GM21737 (cell line): ENCODE data around the gene TRIM10.

Experiments
- ATAC-seq: cut with Tn5 transposase; IDR thresholded peaks from one replicate; pipeline ENCODE4 v1.9.1; 2021; ENCODE audit warnings: mild to moderate bottlenecking, moderate library complexity; ENCODE audit not compliant: unreplicated experiment

Gene TRIM10, protein sequence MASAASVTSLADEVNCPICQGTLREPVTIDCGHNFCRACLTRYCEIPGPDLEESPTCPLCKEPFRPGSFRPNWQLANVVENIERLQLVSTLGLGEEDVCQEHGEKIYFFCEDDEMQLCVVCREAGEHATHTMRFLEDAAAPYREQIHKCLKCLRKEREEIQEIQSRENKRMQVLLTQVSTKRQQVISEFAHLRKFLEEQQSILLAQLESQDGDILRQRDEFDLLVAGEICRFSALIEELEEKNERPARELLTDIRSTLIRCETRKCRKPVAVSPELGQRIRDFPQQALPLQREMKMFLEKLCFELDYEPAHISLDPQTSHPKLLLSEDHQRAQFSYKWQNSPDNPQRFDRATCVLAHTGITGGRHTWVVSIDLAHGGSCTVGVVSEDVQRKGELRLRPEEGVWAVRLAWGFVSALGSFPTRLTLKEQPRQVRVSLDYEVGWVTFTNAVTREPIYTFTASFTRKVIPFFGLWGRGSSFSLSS

DNA sequence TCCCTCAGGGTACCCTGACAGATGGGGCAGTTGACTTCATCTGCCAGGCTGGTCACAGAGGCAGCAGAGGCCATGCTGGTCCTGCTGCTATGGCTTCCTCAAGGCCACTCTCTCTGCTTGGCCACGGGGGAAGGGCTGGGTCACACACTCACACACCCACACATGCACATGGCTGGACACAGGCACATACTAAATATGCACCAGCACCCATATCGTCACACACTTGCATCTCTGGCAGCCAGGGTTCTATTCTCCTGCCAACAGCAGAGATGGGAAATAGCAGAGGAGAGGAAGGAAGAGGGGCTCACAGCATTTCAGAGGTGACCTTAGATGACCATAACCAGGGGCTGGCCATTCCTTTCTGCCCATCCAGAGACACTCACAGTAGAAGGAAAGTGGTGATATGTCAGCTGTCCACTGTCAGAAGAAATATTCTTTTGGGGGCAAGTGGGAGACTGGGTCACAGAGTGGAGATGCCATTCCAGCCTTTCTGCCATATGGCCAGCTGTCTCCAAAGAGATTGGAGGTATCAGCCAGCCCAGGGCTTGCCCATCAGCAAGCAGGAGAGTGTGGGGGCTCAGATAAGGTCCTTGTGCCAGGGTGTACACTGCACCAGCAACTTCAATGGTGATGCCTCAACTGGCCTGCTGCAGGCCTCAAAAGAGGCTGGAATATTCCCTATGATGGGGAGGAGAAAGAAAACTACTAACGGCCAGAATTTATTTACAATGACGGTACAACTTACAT, at the start of gene TRIM10:
Gene TRIM10 (minus strand): TSS at position 427 of the 747 bp plus-strand sequence. CDS start 353 bp downstream, at position 74.
- ATAC-seq = no peak

DNA sequence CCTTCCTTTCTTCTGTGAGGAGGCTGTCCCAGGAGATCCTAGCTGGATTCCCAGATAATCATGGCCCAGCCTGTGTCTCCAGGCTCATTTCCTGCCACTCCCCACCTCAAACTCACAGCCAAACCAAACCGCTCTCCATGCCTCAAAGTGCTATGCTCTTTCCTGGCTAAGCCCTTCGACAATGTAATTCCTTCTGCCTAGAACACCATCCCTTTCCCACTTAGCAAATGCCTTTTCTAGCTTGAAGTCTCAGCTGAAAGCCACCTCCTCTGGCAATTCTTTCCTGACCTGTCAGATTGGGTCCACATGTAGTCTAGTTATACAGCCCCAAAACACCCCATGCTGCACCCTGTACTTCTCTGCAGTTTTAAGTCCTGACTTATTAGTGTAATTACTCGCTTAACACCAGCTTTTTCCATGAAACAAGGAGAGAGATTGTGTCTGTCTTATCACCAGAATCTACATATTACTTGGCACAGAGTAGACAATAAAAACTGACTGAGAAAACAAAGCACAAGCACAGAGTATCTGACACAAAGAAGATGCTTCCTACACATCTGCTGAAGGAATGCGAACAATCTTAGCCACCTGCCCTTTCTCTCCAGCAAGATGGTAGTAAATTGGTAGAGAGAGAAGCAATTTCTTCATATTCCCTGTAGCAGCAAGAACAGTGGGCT, 46.7 kb upstream of the TRIM10 start:
- ATAC-seq = no peak

DNA sequence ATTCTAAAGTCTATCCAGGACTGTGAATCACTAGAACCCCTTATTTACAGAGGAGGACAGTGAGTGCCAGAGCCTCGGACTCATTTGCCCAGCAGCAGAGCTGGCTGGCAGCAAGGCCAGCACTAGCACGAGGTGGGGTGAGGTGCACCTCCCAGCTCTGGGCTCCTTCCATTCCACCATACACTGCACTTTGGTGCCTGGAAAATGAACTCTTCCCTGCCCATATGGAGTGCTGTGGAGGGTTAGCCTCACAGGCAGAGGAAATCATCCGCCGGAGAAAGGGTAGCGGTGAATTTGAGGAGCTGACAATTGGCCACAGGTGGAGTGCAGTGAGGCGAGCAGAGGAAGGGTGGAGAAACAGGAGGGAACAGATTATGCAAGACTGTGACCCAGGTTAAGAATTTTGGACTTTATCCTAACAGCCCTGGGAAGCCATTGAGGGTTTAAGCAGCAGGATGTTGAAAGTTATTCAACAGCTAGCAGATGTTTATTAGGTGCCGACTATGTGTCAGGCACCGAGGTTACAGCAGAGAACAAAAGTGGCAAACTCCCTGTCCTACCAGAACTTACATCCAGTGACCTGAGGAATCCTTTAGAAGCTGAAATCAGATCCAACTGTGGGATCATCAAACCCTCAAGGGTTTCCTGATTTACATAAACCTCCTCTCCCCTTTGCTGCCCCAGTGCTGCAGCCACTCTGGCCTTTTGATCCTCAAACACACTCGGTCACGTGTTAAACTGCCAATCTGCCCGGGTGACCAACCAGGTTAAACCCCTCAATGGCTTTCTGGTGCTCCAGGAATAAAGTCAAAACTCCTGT, 46.0 kb upstream of the TRIM10 start:
- no peak for ATAC-seq

DNA sequence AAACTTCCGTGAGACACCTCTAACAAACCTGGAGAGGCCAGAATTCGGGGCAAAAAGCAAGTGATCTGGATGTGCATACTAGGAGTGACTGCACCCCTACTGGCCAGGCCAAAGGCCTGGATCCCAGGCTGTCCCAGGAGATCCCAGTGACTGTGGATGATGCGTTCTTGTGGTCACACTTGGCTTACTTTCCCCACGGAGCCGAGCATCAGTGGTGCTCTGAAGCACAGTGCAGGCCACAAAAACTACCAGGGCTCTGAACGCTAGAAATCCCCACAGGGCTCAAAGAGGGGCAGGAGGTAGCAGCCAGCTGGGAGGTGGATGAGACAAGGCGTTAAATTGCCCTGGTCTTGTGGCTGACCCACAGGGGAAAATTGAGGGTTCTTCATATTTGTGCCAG, 45.1 kb upstream of the TRIM10 start:
- ATAC-seq = no peak

DNA sequence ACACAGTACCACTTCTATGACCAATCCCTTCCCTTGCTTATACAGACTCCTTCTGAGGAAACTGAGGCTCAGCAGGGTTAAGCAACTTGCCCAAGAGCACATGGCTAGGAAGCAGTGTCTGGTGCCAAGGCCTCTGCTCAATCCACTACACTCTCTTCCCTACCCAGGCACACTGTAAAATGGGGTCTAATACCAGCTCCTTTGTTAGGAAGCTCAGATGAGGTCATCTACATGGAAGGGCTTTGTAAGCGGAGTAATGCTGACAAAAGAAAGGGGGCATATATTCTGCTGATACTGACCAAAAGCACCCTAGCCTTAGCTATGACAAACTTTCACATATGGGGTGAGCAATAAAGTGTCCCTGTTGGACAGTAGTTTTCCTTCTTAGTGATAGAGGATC, 43.1 kb upstream of the TRIM10 start:
- ATAC-seq = no peak

DNA sequence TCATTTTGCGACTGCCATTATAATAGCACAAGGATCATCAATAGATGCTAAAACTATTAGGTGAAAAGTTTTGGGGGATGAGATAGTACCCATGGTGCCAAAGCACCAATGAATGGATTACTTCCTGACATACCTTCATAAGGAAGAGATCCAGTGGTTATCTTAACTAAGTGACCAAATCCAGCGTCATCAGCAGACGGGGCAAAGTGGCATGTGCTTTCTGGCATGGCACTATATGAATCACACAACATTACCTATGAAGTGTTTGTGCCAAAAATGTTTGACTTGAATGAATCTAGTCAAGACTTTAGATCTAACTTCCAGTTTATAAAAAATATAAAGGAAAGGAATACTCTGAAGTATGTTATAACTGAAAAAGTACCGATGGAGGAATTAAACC, 41.4 kb upstream of the TRIM10 start:
- ATAC-seq = no peak

DNA sequence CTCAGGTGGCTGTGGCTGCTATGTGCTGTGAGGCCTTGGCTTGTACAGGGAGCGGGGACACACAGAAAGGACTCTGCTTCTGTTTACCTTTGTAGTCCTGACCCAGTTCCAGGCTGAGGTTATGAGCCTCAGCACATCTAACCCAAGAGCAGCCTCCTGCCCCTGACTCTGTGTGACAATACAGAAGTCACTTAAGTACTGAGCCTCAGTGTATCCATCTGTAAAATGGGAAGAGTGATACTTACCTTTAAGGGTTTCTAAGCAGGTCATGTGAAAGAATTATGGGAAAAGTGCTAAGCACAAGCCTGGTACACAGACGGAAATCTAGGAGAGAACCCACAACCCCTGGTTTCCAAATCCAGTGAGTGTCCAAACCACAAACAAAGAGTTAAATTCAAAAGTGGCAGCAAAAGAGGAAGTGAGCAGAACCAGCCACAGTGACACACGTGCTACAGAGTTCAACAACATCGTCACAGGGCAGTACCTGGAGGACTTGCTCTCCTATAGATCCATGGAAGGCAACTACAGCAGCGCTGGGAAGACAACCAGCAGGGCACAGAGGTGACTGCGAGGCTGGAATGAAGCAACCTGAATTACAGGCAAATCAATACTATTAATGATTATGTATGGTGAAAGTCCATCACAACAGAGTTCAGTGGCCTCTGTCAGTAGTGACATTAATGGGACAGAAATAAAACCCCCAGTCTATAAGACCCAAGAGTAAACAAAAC, 39.7 kb upstream of the TRIM10 start:
- ATAC-seq = no peak

DNA sequence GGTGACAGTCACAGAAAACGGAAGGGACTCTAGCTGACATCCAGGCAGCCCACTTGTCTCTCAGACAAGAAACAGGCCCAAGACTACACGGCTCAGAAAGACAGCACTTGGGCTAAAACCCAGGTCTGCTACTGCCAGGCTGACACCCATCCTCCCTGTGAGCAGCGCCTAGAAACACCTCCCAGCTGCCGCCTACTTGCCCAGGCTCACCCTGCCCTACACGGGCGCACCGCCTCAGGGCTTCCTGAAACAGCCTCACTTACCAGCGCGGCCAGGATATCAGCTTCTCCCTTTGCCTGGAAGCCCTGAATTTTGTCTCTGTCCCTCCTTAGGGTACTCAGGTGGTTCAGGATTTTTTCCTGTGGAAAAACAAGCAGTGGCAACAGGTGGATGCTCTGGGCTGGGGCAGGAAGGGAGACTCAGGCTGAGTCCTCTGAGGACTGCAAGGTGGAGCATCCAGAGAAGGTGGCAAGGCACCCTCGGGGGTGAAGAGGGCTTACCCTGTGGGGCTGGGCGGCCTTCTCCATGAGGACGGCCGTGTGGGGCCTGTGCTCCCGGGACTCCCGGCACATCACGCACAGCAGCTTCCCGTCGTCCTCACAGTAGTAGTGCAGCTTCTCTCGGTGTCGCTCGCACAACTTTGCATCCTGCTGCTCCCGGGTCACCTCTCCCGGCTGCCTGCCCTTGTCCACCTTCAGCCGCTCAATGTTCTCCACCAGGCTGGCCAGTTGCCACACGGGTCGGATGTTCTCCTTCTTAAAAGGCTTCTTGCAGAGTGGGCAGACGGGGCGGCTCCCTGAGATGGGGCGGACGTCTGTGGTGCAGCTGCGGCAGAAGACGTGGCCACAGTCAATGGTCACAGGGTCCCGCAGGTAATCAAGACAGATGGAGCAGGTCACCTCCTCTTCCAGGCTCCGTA, 37.4 kb upstream of the TRIM10 start:
- no peak for ATAC-seq

DNA sequence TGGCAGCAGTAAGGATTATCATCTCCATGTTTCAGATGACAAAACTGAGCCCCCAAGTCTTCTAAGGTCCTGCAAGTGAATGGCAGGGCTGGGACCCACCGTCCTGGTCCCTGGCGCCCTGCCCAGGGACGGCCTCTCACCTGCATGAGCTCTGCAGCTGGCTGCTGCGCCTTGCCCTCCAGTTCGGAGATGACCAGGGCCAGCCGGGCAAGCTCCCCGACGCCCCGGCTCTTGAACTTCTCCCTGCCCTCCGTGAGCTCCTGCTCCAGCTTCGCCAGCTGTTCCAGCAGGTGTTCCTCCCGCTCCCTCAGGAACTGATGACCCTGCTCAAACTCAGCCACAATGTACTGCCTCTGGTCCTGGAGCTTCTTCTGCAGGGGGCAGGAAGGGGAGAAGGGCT, 35.4 kb upstream of the TRIM10 start:
- no peak for ATAC-seq

DNA sequence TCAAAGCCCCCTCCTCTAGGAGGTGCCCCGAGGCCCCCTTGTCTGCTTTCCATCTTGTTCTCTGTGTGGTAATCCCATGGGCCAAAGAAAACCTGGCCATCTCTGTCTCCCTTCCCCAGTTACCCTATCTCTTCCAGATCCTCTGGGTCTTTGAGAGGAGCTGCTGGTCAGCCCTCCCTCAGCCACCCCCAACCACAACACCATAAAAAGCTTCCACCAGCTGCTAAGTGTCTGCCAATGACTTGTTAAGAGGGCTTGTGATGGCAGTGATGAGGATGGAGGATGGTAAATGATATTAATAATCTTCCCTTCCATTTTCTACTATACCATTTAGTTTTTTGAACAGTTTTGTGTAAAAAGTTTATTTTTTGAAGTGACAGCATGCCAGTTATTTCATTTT, 34.9 kb upstream of the TRIM10 start:
- ATAC-seq = no peak

DNA sequence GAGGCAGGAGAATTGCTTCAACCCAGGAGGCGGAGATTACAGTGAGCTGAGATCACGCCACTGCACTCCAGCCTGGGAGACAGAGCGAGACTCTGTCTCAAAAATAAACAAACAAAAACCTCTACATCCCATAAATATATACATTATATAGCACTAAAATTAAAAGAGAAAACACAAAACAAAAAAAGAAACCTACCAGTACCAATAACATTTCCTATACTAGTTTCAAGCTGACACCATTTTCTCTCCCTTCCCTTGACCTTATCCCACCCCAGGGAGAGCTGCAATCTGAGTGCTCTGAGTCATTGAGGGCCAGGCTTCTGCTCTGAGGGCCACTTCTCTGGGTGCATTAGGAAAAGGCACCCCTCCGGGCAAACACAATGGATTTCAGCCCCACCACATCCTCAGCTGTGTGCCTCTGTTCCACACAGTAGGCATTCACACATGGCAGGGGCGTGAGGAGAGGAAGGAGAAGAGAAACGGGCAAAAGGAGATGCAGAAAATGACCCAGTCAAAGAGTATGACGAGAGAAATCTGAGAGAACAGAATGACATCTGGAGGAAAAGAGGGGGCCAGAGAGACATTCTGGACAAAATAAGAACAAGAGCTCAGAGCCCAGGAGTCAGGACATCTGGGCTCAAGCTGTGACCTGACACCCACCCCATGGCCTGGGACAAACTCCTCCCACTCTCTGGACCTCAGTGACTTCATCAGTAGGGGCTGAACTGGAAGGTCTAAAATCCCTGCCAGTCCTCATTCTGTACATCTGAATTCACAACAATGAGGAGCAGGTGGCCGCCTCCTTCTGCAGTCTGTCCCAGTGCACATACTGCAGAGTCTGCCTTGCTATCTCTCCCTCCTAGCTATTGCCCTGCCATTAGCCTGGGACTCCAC, 34.0 kb upstream of the TRIM10 start:
- ATAC-seq = no peak

DNA sequence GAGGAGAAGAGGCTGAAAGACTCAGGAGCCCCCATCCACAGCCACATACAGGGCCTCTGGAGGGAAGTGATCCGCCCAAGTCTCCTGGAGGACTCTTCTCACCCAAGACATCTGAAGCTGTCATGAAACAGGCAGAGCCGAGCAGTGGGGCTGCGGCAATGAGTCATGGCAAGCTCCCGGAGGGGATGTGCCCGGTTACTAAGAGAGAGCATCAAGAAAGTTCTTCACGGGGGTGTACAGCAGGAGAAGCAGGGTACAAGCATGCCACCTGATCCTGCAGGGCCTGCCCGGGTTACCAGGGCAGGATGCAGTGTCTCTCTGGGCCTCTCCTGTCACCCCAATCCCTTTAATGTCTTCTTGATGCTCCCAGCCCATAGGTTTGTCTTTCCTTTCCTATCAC, 31.1 kb upstream of the TRIM10 start:
- no peak for ATAC-seq

DNA sequence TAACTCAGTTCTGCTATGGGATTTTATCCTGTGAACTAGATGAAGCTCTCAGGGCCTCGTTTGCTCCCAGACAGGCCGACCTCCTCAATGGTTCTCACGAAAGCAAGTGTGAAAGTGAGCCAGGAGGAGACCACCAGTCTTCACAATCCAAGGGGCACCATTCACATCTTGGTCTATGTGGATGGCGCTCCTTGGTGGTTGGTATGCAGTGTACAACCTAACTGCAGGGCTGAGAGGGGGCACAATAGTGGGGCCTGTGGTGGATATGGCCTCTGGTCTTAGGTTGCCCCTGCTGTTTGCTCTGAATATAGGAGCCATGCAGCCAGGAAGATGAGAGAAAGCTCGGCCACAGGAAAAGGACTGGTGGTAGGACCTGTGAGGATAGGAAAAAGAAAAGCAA, 27.5 kb upstream of the TRIM10 start:
- no peak for ATAC-seq

DNA sequence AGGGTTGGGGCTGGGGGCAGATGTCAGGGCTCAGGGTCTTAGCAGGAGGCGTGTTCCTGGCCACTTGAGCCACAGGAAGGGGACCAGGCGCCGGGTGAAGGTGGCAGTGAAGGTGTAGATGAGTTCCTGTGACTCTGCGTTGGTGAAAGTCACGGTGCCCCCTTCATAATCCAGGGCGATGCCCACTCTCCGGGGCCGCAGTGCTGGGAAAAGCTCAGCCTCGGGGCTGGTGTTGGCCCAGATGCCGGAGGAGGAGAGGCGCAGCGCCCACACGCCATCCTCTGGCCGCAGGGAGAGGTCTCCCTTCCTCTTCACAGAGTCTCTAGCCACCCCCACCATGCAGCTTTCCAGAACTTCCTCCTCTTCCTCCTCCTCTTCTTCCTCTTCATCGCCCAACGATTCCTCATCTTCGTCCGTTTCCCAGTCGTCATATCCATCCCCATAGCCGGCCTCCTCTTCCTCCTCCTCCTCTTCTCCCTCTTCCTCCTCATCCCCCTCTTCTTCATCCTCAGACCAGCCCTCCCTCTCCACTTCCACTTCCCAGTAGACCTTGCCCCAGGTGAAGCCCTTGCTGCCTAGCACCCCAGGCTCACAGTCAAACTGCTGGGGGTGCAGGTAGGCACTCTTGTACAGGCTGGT, 25.0 kb upstream of the TRIM10 start:
- ATAC-seq = no peak

DNA sequence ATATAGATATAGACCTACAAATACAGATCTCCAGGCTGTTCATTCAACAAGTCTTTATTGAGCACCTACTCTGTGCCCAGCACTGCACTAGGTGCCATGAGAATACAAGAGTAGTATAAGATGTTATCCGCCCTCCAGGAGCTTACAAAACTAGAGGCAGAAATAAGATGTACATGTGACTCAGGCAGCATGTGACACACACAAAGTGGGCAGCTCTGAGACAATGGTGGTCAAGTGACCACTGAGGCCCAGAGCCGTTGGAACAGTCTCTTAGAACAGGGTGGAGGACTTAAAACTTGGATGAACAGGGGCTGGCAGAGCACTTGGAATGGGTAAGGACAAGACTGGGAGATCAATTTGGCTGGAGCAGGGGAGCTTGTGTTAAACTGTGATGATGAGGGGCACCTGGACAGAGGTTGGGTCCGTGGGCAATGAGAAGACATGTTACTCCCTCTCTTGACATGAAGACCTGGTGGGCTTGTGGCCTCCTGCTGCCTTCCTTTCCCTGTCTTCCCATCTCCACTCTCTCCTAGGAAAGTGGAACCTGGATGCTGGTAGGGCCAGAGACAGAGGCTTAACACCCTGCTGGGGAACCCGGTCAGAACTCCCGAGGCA, 23.5 kb upstream of the TRIM10 start:
- no peak for ATAC-seq

DNA sequence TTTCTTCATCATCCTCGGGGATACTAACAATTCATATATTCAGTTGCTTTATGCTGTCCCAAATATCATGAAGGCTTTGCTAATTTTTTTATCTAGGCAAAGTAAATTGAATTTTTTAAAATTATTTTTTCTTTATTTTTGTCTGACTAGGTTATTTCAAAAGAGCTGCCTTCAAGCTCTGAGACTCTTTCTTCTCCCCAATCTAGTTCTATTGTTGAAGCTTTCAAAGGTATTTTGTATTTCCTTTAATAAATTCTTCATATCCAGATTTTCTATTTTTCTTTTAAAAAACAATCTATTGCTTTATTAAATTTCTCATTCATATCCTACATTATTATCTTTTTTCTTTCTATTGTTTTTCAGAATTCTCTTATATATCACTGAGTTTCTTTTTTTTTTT, 19.1 kb upstream of the TRIM10 start:
- no peak for ATAC-seq

DNA sequence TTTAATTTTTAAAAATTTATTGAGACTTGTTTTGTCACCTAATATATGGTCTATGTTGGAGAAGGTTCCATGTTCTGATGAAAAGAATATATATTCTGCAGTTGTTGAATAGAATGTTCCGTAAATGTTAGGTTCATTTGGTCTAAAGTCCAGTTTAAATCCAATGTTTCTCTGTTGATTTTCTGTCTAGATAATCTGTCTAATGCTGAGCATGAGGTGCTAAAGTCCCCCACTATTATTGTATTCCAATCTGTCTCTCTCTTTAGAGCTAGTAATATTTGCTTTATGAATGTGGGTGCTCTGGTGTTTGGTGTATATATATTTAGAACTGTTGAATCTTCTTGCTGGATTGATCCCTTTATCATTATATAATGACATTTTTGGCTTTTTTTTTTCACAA, 17.8 kb upstream of the TRIM10 start:
- ATAC-seq = no peak
